DND-41 (cell line): ENCODE data around the gene TNNT2.

Experiments used
- EZH2 ChIP-seq: IDR thresholded peaks from 3 replicates; pipeline ENCODE4 v1.6.1; 2012; ENCODE audit warnings: borderline replicate concordance, low read depth, mild to moderate bottlenecking, moderate library complexity, low read length, inconsistent platforms; ENCODE audit not compliant: severe bottlenecking
- TF ChIP-seq, protein P1 (sequence below): IDR thresholded peaks from 2 replicates; pipeline ENCODE4 v1.5.1; 2012; ENCODE audit warnings: borderline replicate concordance, low read length, moderate library complexity, mild to moderate bottlenecking; ENCODE audit not compliant: poor library complexity, severe bottlenecking; ENCODE audit errors: extremely low read depth

DNA sequence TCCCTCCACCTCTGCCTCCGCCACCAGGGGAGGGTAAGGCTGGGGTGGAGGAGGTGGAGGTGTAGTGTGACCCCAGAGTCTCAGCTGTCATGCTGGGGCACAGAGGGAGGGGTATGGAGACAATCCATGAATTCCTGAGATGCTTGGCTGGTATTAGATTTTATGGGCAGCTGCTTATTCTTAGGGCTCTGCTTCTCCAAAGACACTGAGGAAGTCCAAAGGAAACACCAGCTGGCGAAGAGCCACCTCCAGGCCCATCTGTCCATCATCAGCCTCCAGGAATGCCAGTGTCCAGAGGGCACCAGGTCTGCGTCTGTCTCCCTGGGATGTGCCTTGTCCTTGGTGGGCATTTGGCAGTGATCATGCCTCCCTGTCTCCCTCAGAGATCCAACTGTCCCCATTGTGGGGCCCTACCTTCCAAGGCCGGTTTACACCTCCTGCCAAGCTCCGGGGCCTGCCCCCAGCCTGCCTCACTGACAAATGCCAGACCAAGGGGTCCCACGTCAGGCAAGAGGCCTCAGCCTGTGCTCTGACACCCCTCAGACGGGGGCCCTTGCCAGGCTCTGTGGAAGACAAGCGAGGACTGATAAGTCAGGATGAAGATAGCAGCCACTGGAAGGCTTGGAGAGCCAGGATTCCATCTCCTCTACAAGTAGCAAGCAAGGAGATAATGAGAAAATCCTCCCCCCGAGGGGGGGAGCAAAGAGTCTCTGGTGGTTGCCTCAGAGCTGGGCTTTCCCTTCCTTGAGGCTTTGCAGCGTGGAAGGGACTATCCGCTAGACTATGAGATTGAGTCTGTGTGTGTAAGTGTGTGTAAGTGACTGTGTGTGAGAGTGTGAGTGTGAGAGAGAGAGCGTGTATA, 42.5 kb upstream of the TNNT2 start:
- no peak for TF ChIP-seq EZH2
- TF ChIP-seq, protein P1, sequence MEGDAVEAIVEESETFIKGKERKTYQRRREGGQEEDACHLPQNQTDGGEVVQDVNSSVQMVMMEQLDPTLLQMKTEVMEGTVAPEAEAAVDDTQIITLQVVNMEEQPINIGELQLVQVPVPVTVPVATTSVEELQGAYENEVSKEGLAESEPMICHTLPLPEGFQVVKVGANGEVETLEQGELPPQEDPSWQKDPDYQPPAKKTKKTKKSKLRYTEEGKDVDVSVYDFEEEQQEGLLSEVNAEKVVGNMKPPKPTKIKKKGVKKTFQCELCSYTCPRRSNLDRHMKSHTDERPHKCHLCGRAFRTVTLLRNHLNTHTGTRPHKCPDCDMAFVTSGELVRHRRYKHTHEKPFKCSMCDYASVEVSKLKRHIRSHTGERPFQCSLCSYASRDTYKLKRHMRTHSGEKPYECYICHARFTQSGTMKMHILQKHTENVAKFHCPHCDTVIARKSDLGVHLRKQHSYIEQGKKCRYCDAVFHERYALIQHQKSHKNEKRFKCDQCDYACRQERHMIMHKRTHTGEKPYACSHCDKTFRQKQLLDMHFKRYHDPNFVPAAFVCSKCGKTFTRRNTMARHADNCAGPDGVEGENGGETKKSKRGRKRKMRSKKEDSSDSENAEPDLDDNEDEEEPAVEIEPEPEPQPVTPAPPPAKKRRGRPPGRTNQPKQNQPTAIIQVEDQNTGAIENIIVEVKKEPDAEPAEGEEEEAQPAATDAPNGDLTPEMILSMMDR, result no peak
